ENCODE results near the gene HEPHL1.

DNA sequence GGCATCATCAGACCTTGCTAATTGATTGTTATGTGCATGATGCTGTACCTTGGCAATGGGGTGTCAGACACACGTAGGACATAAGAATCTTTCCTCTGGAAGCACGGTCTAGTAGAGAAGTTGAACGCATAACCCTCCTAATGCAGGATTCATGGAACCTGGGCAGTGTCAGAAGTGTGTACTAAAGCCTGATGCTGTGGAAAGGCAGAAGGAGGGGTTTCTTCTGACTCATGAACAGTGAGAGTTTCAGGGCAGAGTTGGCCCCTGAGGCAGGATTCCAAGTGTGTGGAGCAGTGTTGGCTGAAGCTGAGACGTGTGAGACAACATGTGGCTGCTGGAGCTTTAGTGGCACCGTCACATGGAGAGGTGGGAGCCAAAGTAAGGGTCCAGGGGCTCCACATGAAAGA, 111.0 kb downstream of the HEPHL1 start:
- TF ChIP-seq CTCF (IDR thresholded peaks at IDR 0.05; ENCODE audit: insufficient read depth, low read depth, low read length): no peak
- no peak for TF ChIP-seq EZH2 (IDR thresholded peaks at IDR 0.05; ENCODE audit: insufficient read depth, low read length)
